GM18507 (cell line): ENCODE measurements around the gene TF.

Experiments
- DNase-seq: peaks from one replicate; pipeline ENCODE4 v3.0.0; 2011; ENCODE audit warnings: low read depth; ENCODE audit not compliant: insufficient read length; ENCODE audit errors: extremely low spot score
- FAIRE-seq: peaks from 2 replicates; lab custom pipeline; 2011; peaks lifted over from hg19 to GRCh38; lab: Jason Lieb, UNC

The TF gene

DNA sequence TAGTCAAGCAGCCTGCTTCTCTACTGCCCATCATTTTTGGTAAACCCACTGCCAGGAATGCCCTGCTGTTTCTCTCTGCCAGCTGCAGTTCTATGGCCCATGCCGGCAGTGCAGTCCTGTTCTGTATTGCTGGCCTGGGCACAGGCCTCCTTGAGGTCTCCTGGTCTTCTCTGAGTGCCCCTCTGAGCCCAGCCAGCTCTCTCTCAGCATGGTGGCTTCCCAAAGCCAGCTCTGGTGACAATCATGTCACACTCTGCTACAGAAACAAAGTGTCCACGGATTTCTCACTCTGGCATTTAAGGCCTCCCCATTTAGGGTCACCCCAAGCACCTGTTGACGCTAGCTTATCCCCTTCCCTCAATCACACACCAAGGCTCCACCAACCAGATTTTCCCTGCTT is 83.9 kb downstream of the TF start:
- no peak for DNase-seq
- no peak for FAIRE-seq

DNA sequence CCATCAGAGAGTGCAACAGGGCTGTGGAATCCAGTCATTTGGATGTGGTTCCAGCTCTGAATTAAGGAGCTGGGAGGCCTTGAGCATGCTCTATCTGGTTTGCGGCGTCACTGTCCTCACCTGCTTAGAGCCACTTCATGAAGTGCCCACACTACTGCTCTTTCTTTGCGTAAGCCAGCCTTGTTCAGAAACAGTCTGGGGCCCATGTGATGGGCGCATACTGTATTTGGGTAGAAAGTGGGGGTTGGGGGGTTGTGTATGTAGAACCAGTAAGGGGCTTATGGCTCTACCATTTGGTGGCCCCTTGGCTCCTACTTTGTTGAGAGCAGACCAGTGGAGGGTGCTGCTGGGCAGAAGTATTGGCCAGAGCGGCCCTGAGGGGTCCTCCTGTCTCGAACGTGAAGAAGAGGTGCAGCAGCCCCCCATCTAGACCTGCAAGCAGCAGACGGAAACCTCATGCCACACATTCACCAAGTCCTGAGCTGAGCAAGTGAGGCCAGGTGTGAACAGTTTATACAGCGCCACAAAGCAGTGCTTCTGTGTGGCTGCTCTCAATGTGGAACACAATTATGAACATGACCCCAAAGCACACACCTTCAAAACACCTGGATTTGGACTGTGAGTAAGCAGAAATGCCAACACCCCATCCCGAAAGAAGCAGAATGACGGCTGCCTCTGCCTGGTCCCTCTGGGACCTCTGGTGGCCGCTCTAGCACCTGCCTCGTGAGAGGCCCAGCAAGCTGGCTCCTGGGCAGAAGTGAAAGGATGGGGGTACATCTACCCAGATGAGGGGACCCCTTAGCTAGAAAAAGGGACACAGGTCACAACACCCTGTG is 86.0 kb downstream of the TF start:
- peak; percentile 41 for FAIRE-seq
- DNase-seq = no peak

DNA sequence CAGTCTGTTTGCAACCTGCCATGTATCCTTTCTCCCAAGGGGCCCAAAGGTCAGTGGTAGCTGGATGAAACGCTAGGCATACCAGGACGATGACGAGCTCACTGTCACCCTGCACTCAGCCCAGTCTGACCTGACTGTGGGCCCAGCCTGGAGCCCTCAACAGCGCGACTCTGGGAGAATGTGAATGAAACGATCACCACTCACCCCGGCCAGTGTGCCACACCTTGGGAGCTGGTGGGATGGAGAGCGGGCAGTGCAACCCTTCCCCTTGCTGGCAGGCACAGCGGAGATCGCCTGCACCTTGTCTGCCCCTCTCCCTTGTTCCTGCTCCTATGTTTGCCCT is 86.6 kb downstream of the TF start:
- FAIRE-seq (no peak), DNase-seq (no peak)

DNA sequence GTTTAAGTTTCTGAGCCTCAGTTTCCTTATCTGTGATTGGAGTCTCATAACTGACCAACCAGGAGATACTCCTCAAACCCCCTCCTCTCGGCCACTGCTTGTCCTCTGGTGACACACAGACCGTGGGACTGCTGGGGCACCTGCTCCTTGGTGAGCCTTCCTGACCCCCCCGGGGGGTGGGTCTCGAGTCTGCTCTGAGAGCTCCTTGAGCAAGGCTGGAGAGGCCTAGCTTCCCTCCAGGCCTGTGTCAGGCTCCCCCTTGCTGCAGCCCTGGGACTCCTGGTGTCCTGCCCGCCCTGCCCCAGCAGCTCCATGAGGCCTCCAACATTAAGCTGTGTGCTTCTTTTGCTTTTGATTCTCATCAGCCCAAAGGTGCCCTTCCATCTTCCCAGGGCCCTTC is 87.1 kb downstream of the TF start:
- no peak for DNase-seq
- FAIRE-seq = no peak

DNA sequence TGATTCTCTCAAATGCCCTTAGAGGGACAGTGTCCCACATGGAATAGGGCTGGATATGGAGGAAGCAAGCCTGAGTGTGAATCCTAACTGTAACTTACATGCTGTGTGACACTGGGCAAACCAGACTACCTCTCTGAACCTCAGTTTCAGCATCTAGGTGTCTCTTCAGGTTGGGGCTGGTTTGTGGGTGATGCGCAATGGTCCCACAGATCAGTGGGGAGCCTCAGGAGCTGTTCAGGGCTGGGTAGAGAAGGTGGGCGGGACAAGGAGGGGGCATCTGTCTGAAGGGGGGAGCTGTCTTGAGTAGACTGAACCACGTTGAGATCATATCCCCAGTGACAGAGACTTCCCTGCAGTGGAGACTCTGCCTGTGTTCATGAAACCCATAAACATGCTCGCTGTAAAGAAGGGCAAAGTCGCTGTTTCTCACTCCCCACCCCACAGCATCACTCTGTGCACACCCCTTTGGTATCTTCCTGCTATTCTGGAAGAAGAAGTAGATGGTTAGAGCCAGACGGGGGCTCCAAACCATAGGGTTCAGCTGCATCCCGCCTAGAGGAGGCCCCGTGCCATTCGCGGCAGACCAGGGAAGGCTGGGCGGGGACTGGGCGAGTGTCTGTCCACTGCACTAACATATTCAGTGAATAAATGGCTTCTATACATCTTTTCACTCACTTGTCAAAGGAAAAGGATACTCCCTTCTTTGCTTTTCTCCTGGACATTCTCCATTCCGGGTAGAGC is 87.9 kb downstream of the TF start:
- DNase-seq (no peak), FAIRE-seq (no peak)

DNA sequence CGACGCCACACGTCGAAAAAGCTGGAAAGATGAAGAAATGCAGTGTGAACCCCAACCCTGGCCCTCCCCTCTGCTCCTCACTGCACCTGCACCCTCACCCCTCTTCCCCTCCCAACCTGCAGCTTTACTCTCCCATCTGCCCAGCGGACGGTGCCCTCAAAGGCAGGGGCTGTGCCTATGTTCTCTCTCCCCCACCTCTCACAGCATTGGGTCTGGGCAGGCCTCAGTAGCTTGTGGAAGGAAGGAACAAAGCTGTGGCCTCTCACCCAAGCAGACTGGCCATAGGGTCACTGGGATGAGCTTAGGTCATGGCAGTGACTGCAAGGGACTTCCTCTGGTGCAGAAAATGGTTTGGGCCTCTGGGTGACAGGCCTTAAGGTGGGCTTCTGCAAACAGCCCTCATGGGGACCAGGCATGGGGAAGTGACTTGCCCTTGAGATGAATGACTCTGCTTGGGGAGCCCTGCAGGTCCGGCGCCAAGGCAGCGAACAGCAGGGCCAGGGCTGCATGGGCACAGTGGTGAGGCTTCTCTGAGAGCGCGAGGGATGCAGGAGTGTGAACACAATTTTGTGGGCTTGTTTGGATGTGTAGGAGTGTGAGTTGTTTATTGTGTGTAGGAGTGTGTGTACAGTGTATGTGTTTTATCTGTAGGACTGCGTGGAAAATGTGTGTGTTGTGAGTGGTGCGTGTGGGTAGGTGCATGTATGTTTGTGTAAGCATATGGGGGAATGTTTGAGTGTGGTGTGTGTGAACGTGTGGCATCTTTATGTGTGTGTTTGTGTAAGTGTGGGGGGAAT is 88.6 kb downstream of the TF start:
- FAIRE-seq = no peak
- DNase-seq = no peak

DNA sequence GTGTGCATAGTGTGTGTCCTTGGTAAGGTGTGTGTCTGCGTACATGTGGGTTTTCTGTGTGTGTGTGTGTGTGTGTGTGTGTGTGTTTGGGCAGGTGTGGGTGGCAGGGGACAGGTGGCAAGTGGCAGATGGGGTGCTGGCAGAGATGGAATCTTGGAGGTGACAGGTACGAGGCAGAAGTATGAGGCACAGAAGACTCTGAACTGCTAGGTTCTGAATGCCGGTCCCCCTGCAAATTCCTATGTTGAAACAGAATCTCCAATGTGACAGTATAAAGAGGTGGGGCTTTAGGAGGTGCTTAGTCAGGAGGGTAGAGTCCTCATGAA is 89.2 kb downstream of the TF start:
- DNase-seq (no peak), FAIRE-seq (no peak)

DNA sequence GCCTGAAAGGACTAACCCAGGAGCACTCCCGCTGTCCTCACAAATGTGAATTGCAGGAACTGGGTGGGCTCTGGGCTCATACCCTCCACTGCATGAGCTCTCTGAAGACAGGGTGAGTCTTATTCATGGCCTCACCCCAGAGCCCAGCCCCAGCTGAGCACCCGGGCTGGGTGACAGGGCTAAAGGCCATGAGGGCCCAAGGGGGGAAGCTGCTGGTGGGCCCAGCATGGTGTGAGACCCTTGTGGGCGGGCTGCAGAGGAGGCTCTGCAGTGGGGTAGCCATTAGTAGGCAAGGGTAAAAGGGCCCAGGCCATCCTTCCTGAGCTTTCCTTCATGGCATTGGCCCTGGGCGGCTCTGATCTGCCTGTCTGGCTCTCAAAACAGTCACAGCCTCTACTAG is 89.8 kb downstream of the TF start:
- FAIRE-seq = no peak
- DNase-seq = no peak

DNA sequence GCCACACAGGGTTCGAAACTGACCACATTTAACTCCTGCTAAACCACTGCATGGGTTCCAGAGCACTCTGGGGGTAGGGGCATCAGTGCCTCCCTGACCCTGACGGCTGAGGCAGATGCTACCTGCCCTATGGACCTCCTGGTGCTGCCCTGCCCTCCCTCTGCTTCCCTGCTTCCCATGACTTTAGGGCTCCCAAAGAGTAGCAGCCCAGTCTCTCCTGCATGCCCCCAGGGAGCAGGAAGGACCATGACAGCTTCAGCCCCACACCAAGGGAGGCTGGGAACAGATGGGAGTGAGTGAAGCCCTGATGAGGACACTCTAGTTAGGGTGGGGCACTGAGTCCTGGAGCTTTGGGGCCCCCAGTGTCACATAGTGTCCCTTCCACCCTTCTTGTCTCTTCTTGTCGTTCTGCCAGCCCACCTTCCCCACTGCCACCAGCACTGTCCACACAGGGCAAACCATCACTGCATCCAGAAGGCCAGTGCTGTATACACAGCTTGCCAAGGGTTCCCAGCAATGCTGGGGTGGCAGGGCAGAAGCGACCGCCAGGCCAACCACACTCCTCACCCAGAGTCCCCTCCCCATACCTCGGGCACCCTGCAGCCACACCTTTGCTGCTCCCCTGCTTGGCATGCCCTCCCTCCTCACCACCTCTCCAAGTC is 90.4 kb downstream of the TF start:
- DNase-seq (no peak), FAIRE-seq (no peak)

DNA sequence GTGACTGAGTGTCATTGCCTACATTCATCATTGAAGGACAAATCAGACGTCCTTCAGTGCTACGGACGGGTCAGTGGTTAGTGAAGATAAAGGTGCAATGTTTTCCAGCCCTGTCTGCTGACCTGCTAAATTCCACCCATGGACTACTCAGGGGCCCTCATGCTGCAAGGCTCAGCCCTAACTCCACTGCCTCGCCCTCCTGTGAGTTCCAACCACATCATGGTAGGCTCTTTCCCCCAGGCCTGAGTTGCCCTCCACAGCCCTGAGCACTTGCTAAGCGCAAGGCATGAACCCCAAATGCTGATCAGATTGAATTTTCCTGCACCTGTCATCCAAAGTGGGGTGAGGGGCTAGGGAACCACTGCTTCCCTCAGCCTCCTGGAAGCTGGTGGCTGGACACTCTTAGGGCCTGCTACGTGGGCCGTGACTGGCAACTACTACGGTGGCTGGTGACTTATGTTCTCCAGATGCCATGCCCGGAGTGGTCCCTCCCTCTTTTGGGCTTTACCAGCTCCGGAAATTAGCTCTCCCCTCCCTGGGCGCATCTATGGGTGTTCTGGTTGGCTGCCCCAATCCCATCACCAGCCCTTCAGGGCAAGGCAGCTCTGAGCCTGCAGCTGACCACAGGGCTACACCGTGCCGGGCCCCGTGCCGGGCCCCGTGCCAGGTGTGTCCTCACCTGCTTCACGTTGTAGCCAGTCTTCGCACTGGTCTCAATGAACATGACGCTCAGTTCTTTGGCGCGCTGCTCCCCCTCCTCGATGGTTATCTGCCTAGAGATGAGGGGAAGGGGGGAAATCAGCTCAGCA is 91.5 kb downstream of the TF start:
- DNase-seq = no peak
- FAIRE-seq = no peak

DNA sequence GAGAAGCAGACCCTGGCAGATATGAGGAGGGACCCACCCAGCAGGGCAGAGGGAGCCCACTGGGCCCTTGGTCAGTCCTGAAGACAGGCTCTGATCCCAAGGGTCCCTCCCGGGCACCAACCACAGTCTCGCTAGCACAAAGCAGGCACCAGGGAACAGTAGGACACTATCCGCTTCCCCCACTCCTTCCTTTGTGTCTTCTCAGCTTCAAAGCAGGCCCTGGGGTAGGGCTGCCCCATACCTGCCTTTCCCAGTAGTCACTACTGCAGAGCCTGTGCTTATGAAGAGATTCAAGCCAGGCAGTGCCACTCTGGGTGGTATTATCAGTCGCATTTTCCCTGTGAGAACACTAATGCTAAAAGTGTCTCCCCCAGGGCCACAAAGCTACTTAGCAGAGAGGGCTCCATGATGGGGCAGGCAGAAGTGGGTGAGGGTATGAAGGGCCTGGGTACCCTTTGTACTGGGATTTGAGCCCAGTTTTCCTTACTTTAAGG is 92.2 kb downstream of the TF start:
- no peak for DNase-seq
- FAIRE-seq = no peak

DNA sequence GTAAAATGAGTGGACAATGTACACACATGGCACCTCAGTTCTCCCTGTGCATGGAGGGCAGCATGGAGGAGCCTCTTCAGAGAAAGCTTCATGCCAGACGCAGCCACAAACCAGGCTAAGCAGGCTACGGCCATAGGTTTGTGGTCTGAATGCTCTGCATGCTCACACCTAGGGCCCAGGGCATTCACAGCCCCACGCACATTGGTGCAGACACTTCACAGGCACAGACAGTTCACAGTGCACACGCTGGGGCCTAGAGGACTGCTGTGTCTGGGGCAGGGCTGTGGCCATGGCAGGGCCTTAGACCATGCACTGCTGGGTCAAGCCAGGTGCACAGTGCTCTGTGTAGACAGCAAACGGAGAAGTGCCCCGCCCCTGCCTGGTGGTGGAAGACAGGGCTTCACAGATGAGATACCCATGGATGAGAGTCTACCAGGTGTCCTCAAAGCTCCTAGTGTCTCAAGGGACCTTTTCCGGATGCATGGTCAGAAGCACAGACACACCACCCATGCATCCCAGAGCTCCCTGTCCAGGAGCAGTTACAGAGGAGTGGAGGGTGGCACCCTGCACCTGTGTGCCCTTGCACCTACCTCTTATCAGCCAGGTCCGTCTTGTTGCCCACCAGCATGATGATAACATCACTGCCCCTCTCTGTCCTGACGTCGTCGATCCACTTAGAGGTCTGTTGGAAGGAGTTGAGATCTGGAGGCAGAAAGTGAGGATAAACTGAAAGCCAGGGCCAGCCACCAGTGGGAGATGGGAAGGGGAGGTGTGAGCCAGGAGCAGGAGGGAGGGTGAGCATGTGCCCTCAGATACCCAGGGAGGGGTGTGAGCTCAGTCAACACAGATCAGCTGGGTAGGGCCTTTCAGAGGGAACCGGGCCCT is 93.0 kb downstream of the TF start:
- DNase-seq = no peak
- FAIRE-seq = no peak

DNA sequence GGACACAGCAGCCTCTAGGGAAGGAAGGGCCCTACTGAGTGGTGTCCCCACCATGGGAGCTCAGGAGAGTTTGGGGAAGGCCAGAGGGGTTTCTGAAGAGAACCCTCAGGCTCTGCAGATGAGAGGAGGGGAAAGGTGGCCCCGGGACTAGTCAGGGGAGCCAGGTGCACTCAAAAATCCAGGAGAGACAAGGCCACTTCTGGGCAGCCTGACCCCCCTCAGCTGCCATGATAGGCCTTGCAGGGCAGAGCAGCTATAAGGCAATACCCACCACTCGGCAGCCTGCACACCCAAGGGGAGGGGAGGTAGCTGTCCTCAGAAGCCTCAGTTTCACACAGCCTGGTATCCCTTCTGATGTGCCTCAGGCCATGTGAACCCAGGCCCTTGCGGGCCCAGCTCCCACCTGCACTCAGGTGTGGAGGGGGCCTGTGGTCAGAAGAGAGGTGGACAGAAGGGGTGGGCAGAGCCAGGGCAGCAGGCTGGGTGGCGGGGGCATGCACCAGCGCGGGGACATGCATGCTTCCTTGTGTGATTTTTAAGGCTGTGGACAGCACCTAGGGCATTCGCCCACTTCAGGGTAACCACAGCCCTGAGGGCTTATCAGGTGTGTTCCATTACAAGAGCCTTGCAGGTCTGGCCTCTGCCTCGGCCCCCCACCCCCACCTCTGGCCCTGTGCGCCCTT is 94.0 kb downstream of the TF start:
- no peak for DNase-seq
- FAIRE-seq = no peak

DNA sequence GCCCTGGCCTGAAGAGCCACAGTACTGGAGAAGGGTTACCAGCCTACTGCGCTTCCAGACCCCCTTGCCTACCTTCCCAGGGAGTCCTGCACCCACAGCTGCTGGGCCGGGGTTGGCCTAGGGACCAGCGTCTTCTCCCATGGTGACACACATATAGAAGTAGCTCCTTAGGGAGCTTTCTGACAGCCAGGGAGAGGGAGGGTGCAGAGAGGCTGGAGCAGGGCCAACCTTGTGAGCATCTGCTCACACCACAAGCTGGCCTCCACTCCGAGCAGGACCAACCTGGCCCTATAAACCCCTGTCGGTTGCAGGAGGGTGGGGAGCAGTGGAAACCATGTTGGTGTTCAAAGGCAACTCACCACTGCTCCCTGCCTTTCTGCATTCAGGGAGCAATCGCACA is 94.6 kb downstream of the TF start:
- FAIRE-seq = no peak
- DNase-seq = no peak

DNA sequence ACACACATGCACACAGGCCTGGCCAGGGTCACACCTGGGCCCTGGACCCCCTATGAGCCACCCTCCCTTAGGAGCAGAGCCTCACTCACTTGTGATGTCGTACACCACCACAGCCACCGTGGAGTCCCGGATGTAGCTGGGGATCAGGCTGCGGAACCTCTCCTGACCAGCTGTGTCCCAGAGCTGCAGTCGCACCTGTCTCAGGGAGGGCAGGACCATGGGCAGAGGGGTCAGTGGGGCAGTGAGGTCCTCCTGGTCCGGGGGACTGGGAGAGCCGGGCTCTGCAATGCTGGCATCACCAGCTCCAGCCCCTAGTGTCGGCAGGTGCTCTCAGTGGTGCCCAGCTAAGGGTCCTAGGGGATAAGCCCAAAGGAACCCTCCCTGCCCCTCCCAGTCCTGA is 95.0 kb downstream of the TF start:
- DNase-seq (no peak), FAIRE-seq (no peak)

DNA sequence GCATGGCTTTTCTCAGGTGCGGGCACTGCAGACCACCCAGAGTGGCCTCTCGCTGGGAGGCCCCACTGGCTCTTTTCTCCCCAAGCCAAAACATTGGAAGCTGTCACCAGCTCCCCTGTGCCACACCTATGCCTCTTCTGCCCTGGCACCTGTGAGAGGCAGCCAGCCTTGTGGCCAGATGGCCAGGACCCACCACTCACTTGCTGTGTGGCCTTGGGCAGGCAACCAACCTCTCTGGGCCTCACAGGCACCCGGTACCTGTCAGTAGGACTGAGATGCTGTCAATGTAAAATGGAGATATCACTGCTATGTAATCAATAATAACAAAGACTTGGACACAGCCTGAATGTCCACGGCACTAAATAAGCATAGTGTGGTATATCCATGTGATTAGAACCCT is 96.0 kb downstream of the TF start:
- DNase-seq (no peak), FAIRE-seq (no peak)

DNA sequence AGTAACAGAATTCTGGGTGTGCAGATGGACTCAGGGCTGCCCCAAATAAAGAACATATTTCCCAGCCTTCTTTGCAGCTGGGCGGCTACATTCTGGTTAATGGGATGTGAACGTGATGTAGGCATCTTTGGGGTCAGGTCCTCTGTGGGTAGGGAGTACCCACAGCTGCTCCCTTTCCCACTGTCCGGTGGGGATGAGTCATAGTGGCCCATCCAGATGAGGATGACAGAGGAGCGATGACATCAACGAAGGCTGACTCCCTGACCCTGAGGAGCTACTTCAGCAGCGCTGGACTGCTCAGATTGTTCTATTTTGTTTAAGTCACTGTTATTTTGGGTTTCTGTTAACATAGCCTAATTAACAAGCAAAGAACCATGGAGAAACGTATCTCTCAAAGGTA is 97.4 kb downstream of the TF start:
- DNase-seq (no peak), FAIRE-seq (no peak)

DNA sequence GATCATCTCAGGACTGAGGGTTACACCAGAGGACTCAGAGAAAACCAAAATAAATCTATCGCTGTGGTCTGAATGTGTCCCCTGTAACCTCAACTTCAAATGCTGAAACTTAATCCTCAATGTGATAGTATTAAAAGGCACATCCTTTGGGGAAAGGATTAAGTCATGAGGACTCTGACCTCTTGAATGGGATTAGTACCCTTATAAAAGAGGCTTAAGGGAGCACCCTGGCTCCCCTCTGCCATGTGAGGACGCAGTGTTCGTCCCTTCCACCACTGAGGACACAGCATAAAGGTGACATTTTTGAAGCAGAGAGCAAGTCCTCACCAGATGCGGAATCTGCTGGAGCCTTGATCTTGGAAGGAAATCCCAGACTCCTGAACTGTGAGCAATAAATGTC is 98.9 kb downstream of the TF start:
- no peak for DNase-seq
- FAIRE-seq = no peak
